HepG2 (cell line): ENCODE data around the gene THBD. TPM values are rescaled to one million over a fixed set of nuclear protein-coding genes. Genes with fewer than 3 reads are reported as not detected.

Experiments used
- ATAC-seq: fragments of 200-7000 bp; cut with Tn5 transposase; 3 replicates; pipeline ENCODE4 v1.9.1; 2020; ENCODE audit warnings: mild to moderate bottlenecking, moderate library complexity
- BruUV-seq: library from RNA; stranded (reverse); fragments of 400-500 nt; replicated peaks from 2 replicates; lab custom pipeline; 2021; lab: Mats Ljungman, UMichigan
- CTCF ChIA-PET: fragments of 300-600 bp; formaldehyde crosslinking; extraction: SDS; loops from one replicate; lab custom pipeline; 2021; ENCODE audit warnings: low total read pairs, inconsistent platforms, low intra/inter-chr PET ratio; lab: Yijun Ruan, JAX
- POLR2A ChIA-PET: fragments of 350-600 bp; sonication (Branson Sonifier 250); formaldehyde crosslinking; loops from one replicate; lab custom pipeline; 2020; ENCODE audit warnings: antibody characterized with exemption, inconsistent platforms; lab: Yijun Ruan, JAX
- DNase-seq: peaks from one replicate; pipeline ENCODE4 v3.0.0-alpha.2; 2015; ENCODE audit warnings: low spot score
- FAIRE-seq: peaks from 3 replicates; lab custom pipeline; 2011; peaks lifted over from hg19 to GRCh38; lab: Jason Lieb, UNC
- H2AFZ ChIP-seq: one replicate; pipeline ENCODE4 v1.6.1; 2011; ENCODE audit warnings: low read length, inconsistent platforms
- H3K27ac ChIP-seq: fragments of 300-600 bp; 3 replicates; pipeline ENCODE4 v1.8.0; 2011; ENCODE audit warnings: mixed run types, mild to moderate bottlenecking, mixed read lengths, low read length, inconsistent platforms; ENCODE audit not compliant: insufficient read depth; ENCODE audit errors: extremely low read length
- H3K27me3 ChIP-seq, 2 experiments: fragments of 200-600 bp in 1 of 2; 2 replicates in 1 of 2; 3 replicates in 1 of 2; pipeline versions ENCODE4 v1.6.0 to v1.8.0; 2011; ENCODE audit warnings: low read length in 2 of 2, mild to moderate bottlenecking in 2 of 2, moderate library complexity in 2 of 2, inconsistent platforms in 1 of 2; ENCODE audit not compliant: insufficient read depth in 2 of 2, control insufficient read depth in 1 of 2
- H3K36me3 ChIP-seq, 2 experiments: fragments of 200-600 bp in 1 of 2; replicated peaks in 1 of 2; 2 replicates in 1 of 2; 3 replicates in 1 of 2; pipeline versions ENCODE4 v1.5.1 to v1.8.0; 2011; ENCODE audit warnings: low read length in 2 of 2, inconsistent platforms in 1 of 2; ENCODE audit not compliant: insufficient read depth in 2 of 2, control insufficient read depth in 1 of 2
- H3K4me1 ChIP-seq: 2 replicates; pipeline ENCODE4 v1.5.1; 2012; ENCODE audit warnings: low read length, inconsistent platforms; ENCODE audit not compliant: insufficient read depth
- H3K4me2 ChIP-seq: 2 replicates; pipeline ENCODE4 v1.6.0; 2011; ENCODE audit warnings: low read depth, low read length, inconsistent platforms
- H3K4me3 ChIP-seq, 3 experiments: fragments of 200-600 bp in 1 of 3; sonication (generic), shearing (Covaris generic) in 1 of 3; replicated peaks in 1 of 3; 2 replicates each; pipeline ENCODE4 v1.5.1; 2011 to 2016; ENCODE audit warnings: low read length in 3 of 3, inconsistent platforms in 2 of 3, low read depth in 2 of 3, mild to moderate bottlenecking in 2 of 3, control low read depth in 1 of 3, mixed read lengths in 1 of 3; ENCODE audit not compliant: insufficient read depth in 1 of 3
- H3K79me2 ChIP-seq: one replicate; pipeline ENCODE4 v1.6.1; 2011; ENCODE audit warnings: low read length, inconsistent platforms; ENCODE audit not compliant: insufficient read depth
- H3K9ac ChIP-seq: 2 replicates; pipeline ENCODE4 v1.6.0; 2011; ENCODE audit warnings: mild to moderate bottlenecking, low read depth, low read length, inconsistent platforms; ENCODE audit not compliant: insufficient read depth
- H3K9me3 ChIP-seq: 2 replicates; pipeline ENCODE4 v1.5.1; 2012; ENCODE audit warnings: mild to moderate bottlenecking, low read length
- H4K20me1 ChIP-seq: 2 replicates; pipeline ENCODE4 v1.6.0; 2011; ENCODE audit warnings: inconsistent platforms, mild to moderate bottlenecking, low read length, moderate library complexity; ENCODE audit not compliant: insufficient read depth
- ATAD3A ChIP-seq: sonication (generic); formaldehyde crosslinking; IDR thresholded peaks from 2 replicates; pipeline ENCODE4 v1.4.0; 2020; ENCODE audit warnings: missing genetic modification reagents
- CTCF ChIP-seq: sonication (generic); formaldehyde crosslinking; IDR thresholded peaks from 2 replicates; pipeline ENCODE4 v1.5.0; 2020; ENCODE audit warnings: mild to moderate bottlenecking, missing genetic modification reagents, moderate library complexity
- FOXO1 ChIP-seq: sonication (generic); formaldehyde crosslinking; IDR thresholded peaks from 2 replicates; pipeline ENCODE4 v1.4.0; 2020; ENCODE audit warnings: missing genetic modification reagents
- HNRNPUL1 ChIP-seq: fragments of 200-400 bp; formaldehyde crosslinking; IDR thresholded peaks from 2 replicates; pipeline ENCODE4 v1.6.1; 2017; ENCODE audit warnings: low read depth, mild to moderate bottlenecking, low read length, moderate library complexity
- KAT8 ChIP-seq: IDR thresholded peaks from 2 replicates; pipeline ENCODE4 v1.6.1; 2016; ENCODE audit warnings: missing genetic modification reagents, missing compliant biosample characterization
- MTERF4 ChIP-seq: sonication (generic); formaldehyde crosslinking; IDR thresholded peaks from 2 replicates; pipeline ENCODE4 v1.8.0; 2023; ENCODE audit warnings: mild to moderate bottlenecking, missing genetic modification reagents
- PAF1 ChIP-seq: IDR thresholded peaks from 2 replicates; pipeline ENCODE4 v1.6.1; 2016; ENCODE audit warnings: missing genetic modification reagents, missing compliant biosample characterization
- RAD21 ChIP-seq: fragments of 450-650 bp; formaldehyde crosslinking; IDR thresholded peaks from 2 replicates; pipeline ENCODE4 v1.5.0; 2020; ENCODE audit warnings: mild to moderate bottlenecking
- TRAFD1 ChIP-seq: sonication (generic); formaldehyde crosslinking; IDR thresholded peaks from 2 replicates; pipeline ENCODE4 v1.5.1; 2020; ENCODE audit warnings: missing genetic modification reagents, mild to moderate bottlenecking, borderline replicate concordance
- TRIM24 ChIP-seq: sonication (generic); formaldehyde crosslinking; IDR thresholded peaks from 2 replicates; pipeline ENCODE4 v1.8.0; 2022; ENCODE audit warnings: mild to moderate bottlenecking, missing genetic modification reagents
- USF2 ChIP-seq, 2 experiments: sonication (generic) in 1 of 2; formaldehyde crosslinking in 1 of 2; IDR thresholded peaks; 2 replicates each; pipeline versions ENCODE4 v1.5.1 to v1.6.1; 2011 to 2020; ENCODE audit warnings: borderline replicate concordance in 1 of 2, low read depth in 1 of 2, low read length in 1 of 2, mild to moderate bottlenecking in 1 of 2, missing genetic modification reagents in 1 of 2, moderate library complexity in 1 of 2
- ZBTB46 ChIP-seq: sonication (generic); formaldehyde crosslinking; IDR thresholded peaks from 2 replicates; pipeline ENCODE4 v1.4.0; 2020; ENCODE audit warnings: mild to moderate bottlenecking, missing genetic modification reagents, borderline replicate concordance
- in situ Hi-C: cut with HindIII; loops from 2 replicates; pipeline ENCODE4 v1.10.0; 2017; ENCODE audit warnings: low pct_unique_long_range_greater_than_20kb; ENCODE audit not compliant: extremely low pct_ligation_motif_present
- intact Hi-C: fragments of 100-400 bp; cut with micrococcal nuclease; formaldehyde crosslinking; loops from one replicate; pipeline ENCODE4 v1.10.0; 2022; ENCODE audit not compliant: unreplicated experiment
- polyA plus RNA-seq, 8 experiments: library from polyadenylated mRNA; depleted of rRNA in 3 of 8; stranded (reverse) in 7 of 8; unstranded in 1 of 8; fragments of >200 nt; fragmentation: Illumina TruSeq in 4 of 8; extraction: Trizol in 4 of 8; gene quantifications; 2 replicates each; pipeline versions ENCODE4 v1.2.1 to v1.2.3, GENCODE V29; 2011 to 2016; ENCODE audit warnings: low read depth in 4 of 8, missing spikeins in 1 of 8, mixed read lengths in 1 of 8; ENCODE audit not compliant: insufficient read depth in 1 of 8
- total RNA-seq, 5 experiments: library from RNA; depleted of rRNA; stranded (reverse); fragments of >200 nt; fragmentation: Illumina TruSeq; extraction: Trizol; gene quantifications; 2 replicates each; pipeline ENCODE4 v1.2.3, GENCODE V29; 2016; ENCODE audit warnings: low read depth in 1 of 5

THBD gene
- total and polyA plus RNA-seq, 2 of the 13 experiments (the other 11 are each of a cell fraction or from before 2014, with no cell fraction given) = 0.03 TPM; not detected in 1

GRCh38 chr20:23005776-23006175 lies 43.7 kb downstream of the THBD start:
- DNase-seq (no peak), FAIRE-seq (no peak), ATAC-seq (no peak)
- no peaks in the 10 kb centered on the region for H3K79me2 ChIP-seq
- ChIA-PET CTCF (no interaction called here), POLR2A (no interaction called here)
- H3K4me3 ChIP-seq = no peak overlapping the region
- H3K9ac ChIP-seq = no peak overlapping the region
- H3K36me3 ChIP-seq = no peaks in the 10 kb centered on the region
- no peak for TF ChIP-seq USF2 (IDR thresholded peaks at IDR 0.05; ENCODE audit: low read depth, low read length)
- no peak for TF ChIP-seq USF2 (CRISPR knock-in tag; IDR thresholded peaks at IDR 0.05; ENCODE audit: borderline replicate concordance)
- no peak for TF ChIP-seq TRAFD1
- no peak for TF ChIP-seq PAF1 (CRISPR knock-in tag)
- TF ChIP-seq ATAD3A (CRISPR knock-in tag) = no peak
- TF ChIP-seq RAD21 (CRISPR knock-in tag) = no peak
- TF ChIP-seq HNRNPUL1 = no peak
- TF ChIP-seq ZBTB46 = no peak
- TF ChIP-seq KAT8 (CRISPR knock-in tag) = no peak
- TF ChIP-seq CTCF (CRISPR knock-in tag) = no peak
- no peak for TF ChIP-seq MTERF4 (CRISPR knock-in tag)
- no peak for TF ChIP-seq FOXO1 (CRISPR knock-in tag)
- TF ChIP-seq TRIM24 = no peak
- BruUV-seq = no TSS peak
- in situ Hi-C loops = no loop called here
- no peaks in the 10 kb centered on the region for H3K9me3 ChIP-seq
- no peak overlapping the region for H3K4me2 ChIP-seq
- H3K27ac ChIP-seq = no peak overlapping the region
- intact Hi-C loops = no loop called here
- H2AFZ ChIP-seq = no peak overlapping the region
- H3K4me1 ChIP-seq = no peaks in the 10 kb centered on the region
- H4K20me1 ChIP-seq = no peaks in the 10 kb centered on the region
- peaks cover 0 to 3% of the 10 kb centered on the region in 2 experiments; a peak in 1 of 5 replicates for H3K27me3 ChIP-seq
